A549 (cell line): ENCODE data around the gene LBX2. TPM values are rescaled to one million over a fixed set of nuclear protein-coding genes. Genes with fewer than 3 reads are reported as not detected.

ENCODE experiments used
- ATAC-seq, 2 experiments: fragments of 200-7000 bp in 1 of 2; fragments of >200 bp in 1 of 2; cut with Nextera tagmentation in 1 of 2; cut with Tn5 transposase in 1 of 2; 3 replicates each; pipeline versions ENCODE4 v1.8.0 to v1.9.1; 2018 to 2020; ENCODE audit warnings: mild to moderate bottlenecking in 1 of 2, moderate library complexity in 1 of 2
- CTCF ChIA-PET: fragments of 300-600 bp; sonication (Branson Sonifier 250); formaldehyde crosslinking; extraction: SDS; loops from one replicate; lab custom pipeline; 2021; ENCODE audit warnings: antibody characterized with exemption, inconsistent platforms; lab: Yijun Ruan, JAX
- POLR2A ChIA-PET: fragments of 350-600 bp; formaldehyde crosslinking; extraction: SDS; loops from one replicate; lab custom pipeline; 2021; ENCODE audit warnings: antibody characterized with exemption, inconsistent platforms; lab: Yijun Ruan, JAX
- DNase-seq, 2 experiments: peaks; one replicate each; pipeline versions ENCODE4 v3.0.0 to v3.0.0-alpha.2; 2011 to 2016; ENCODE audit warnings: low read depth in 1 of 2, low spot score in 1 of 2
- FAIRE-seq: peaks from 2 replicates; lab custom pipeline; 2011; peaks lifted over from hg19 to GRCh38; lab: Jason Lieb, UNC
- H3K27ac ChIP-seq, 2 experiments: fragments of >200 bp; sonication (Bioruptor Twin); formaldehyde crosslinking; 3 replicates each; pipeline ENCODE4 v1.5.1; 2016 to 2017
- H3K4me1 ChIP-seq: fragments of >200 bp; sonication (Bioruptor Twin); formaldehyde crosslinking; 3 replicates; pipeline ENCODE4 v1.6.1; 2016
- H3K4me2 ChIP-seq: fragments of >200 bp; sonication (Bioruptor Twin); formaldehyde crosslinking; 3 replicates; pipeline ENCODE4 v1.6.1; 2016
- H3K4me3 ChIP-seq: fragments of >200 bp; sonication (Bioruptor Twin); formaldehyde crosslinking; 3 replicates; pipeline ENCODE4 v1.5.1; 2016
- H3K9me3 ChIP-seq: fragments of >200 bp; sonication (Bioruptor Twin); formaldehyde crosslinking; 3 replicates; pipeline ENCODE4 v1.6.1; 2016
- ATOH8 ChIP-seq: fragments of 250-450 bp; sonication (Bioruptor Pico); IDR thresholded peaks from 2 replicates; pipeline ENCODE4 v1.5.0; 2020; ENCODE audit warnings: low read depth, mild to moderate bottlenecking, moderate library complexity
- BCL3 ChIP-seq: fragments of >200 bp; sonication (Bioruptor Twin); formaldehyde crosslinking; IDR thresholded peaks from 3 replicates; pipeline ENCODE4 v1.6.1; 2016
- CBX2 ChIP-seq: fragments of 200-600 bp; sonication (generic); IDR thresholded peaks from 2 replicates; pipeline ENCODE4 v1.6.1; 2016; ENCODE audit warnings: low read depth, mild to moderate bottlenecking, borderline replicate concordance
- CEBPB ChIP-seq, 2 experiments: fragments of >200 bp in 1 of 2; sonication (Bioruptor Twin) in 1 of 2; formaldehyde crosslinking in 1 of 2; IDR thresholded peaks; 2 replicates each; pipeline ENCODE4 v1.6.1; 2012 to 2016
- CHD2 ChIP-seq: fragments of 150-350 bp; IDR thresholded peaks from 2 replicates; pipeline ENCODE4 v1.6.1; 2014; ENCODE audit warnings: low read length; ENCODE audit not compliant: partially characterized antibody
- E2F6 ChIP-seq: IDR thresholded peaks from 2 replicates; pipeline ENCODE4 v1.6.1; 2012; ENCODE audit warnings: low read depth, borderline replicate concordance
- ESRRA ChIP-seq: fragments of 150-350 bp; IDR thresholded peaks from 2 replicates; pipeline ENCODE4 v1.6.1; 2014; ENCODE audit warnings: mild to moderate bottlenecking, low read length, borderline replicate concordance
- FOSB ChIP-seq: fragments of 250-450 bp; sonication (Bioruptor Pico); IDR thresholded peaks from 2 replicates; pipeline ENCODE4 v1.5.0; 2020; ENCODE audit warnings: mild to moderate bottlenecking, moderate library complexity
- HES2 ChIP-seq: fragments of >200 bp; sonication (Bioruptor Twin); formaldehyde crosslinking; IDR thresholded peaks from 2 replicates; pipeline ENCODE4 v1.6.1; 2016
- MAZ ChIP-seq: fragments of 150-350 bp; IDR thresholded peaks from 2 replicates; pipeline ENCODE4 v1.6.1; 2014; ENCODE audit warnings: antibody characterized with exemption, low read depth, low read length, borderline replicate concordance
- NPAS2 ChIP-seq: fragments of 250-450 bp; sonication (Bioruptor Pico); IDR thresholded peaks from 2 replicates; pipeline ENCODE4 v1.8.0; 2022; ENCODE audit warnings: mild to moderate bottlenecking, moderate library complexity, borderline replicate concordance
- RAD21 ChIP-seq, 2 experiments: fragments of >200 bp in 1 of 2; sonication (Bioruptor Twin) in 1 of 2; formaldehyde crosslinking in 1 of 2; IDR thresholded peaks in 1 of 2; conservative IDR thresholded peaks in 1 of 2; 2 replicates in 1 of 2; 3 replicates in 1 of 2; pipeline ENCODE4 v1.6.1; 2012 to 2018; ENCODE audit warnings: inconsistent platforms in 1 of 2
- REST ChIP-seq: fragments of 200-600 bp; sonication (generic); IDR thresholded peaks from 2 replicates; pipeline ENCODE4 v1.6.1; 2016; ENCODE audit warnings: antibody characterized with exemption, mild to moderate bottlenecking, moderate library complexity
- RFX5 ChIP-seq: fragments of 450-650 bp; IDR thresholded peaks from 2 replicates; pipeline ENCODE4 v1.7.1; 2014; ENCODE audit warnings: antibody characterized with exemption, mild to moderate bottlenecking, moderate library complexity
- RNF2 ChIP-seq: fragments of 200-600 bp; sonication (generic); IDR thresholded peaks from 2 replicates; pipeline ENCODE4 v1.6.1; 2016; ENCODE audit warnings: low read depth, mild to moderate bottlenecking, antibody characterized with exemption, moderate library complexity, borderline replicate concordance
- ZC3H11A ChIP-seq: fragments of 450-650 bp; IDR thresholded peaks from 2 replicates; pipeline ENCODE4 v1.6.1; 2014; ENCODE audit warnings: antibody characterized with exemption, mild to moderate bottlenecking
- ZNF302 ChIP-seq: fragments of 250-450 bp; sonication (Bioruptor Pico); IDR thresholded peaks from 2 replicates; pipeline ENCODE4 v1.9.0; 2021; ENCODE audit warnings: inconsistent platforms, mild to moderate bottlenecking, moderate library complexity
- WGBS: methylation state at CpG from one replicate; pipeline ENCODE4 v1.1.6; 2017; ENCODE audit errors: missing lambda C conversion rate; 5-methylcytosine and 5-hydroxymethylcytosine counted together
- polyA plus RNA-seq, 4 experiments: library from polyadenylated mRNA; depleted of rRNA in 3 of 4; stranded (reverse); fragments of >200 nt; fragmentation: RNase III in 1 of 4; extraction: RNeasy Plus Mini Kit Qiagen cat#74134 plus additional on column Dnase treatment in 1 of 4; gene quantifications; 2 replicates in 3 of 4; 3 replicates in 1 of 4; pipeline ENCODE4 v1.2.3, GENCODE V29; 2011 to 2017

The LBX2 gene
- polyA plus RNA-seq, 2 of the 4 experiments (the other 2 are of a cell fraction): 0.84 to 2.4 TPM

GRCh38 chr2:74540291-74540690, 40.9 kb upstream of the LBX2 start:
- CTCF ChIA-PET: interaction anchor here (3.0 to 3.4 kb wide), 2 partner anchors 10 to 58 kb away, joined by 15 to 18 read pairs; partner anchors contain the start of genes AUP1, CCDC142, HTRA2 and TTC31

GRCh38 chr2:74538881-74539339, 39.5 kb upstream of the LBX2 start:
- H3K4me1 ChIP-seq: no peaks in the 10 kb centered on the region
- H3K4me3 ChIP-seq: no peak overlapping the region
- H3K9me3 ChIP-seq: no peaks in the 10 kb centered on the region
- POLR2A ChIA-PET: interaction anchor here (1.6 kb wide), 1 partner anchor 9 kb away, joined by 6 read pairs; the partner anchor contains the start of genes AUP1 and HTRA2
- 71% methylated on average over 7 of the region's 7 CpGs for WGBS
- H3K27ac ChIP-seq: no peak overlapping the region
- TF ChIP-seq CEBPB (IDR thresholded peaks at IDR 0.05) (peak; percentile 20 to 73; a peak in 3 of 4 replicates), CHD2 (no peak), BCL3 (no peak), CBX2 (no peak)
- no peak for ATAC-seq
- no peak for FAIRE-seq
- CTCF ChIA-PET: interaction anchor here (0.6 to 3.4 kb wide), 6 partner anchors 9 to 57 kb away, joined by 3 to 18 read pairs (median 5); partner anchors contain the start of genes AUP1, CCDC142, DQX1 and HTRA2
- no peak for DNase-seq
- no peak overlapping the region for H3K4me2 ChIP-seq

More at GRCh38 chr2:74540291-74540690, 40.9 kb upstream of the LBX2 start:
- no peak overlapping the region for H3K4me3 ChIP-seq
- H3K27ac ChIP-seq: no peak overlapping the region
- ATAC-seq (no peak), DNase-seq (no peak)
- H3K4me1 ChIP-seq: no peaks in the 10 kb centered on the region
- POLR2A ChIA-PET: no interaction called here
- H3K9me3 ChIP-seq: no peaks in the 10 kb centered on the region
- TF ChIP-seq NPAS2 (no peak), HES2 (no peak), RFX5 (no peak), ZNF302 (CRISPR knock-in tag) (no peak), RNF2 (no peak), CBX2 (no peak), ATOH8 (CRISPR knock-in tag) (no peak), ESRRA (no peak), FOSB (no peak), ZC3H11A (no peak), REST (no peak), MAZ (no peak)
- TF ChIP-seq, all 56 proteins: peak for 0
- H3K4me2 ChIP-seq: no peak overlapping the region
- WGBS: 65% methylated on average over 5 of the region's 5 CpGs
- no peak for FAIRE-seq

GRCh38 chr2:74537140-74537539, 37.7 kb upstream of the LBX2 start:
- no peak for ATAC-seq
- ChIA-PET CTCF (no interaction called here), POLR2A (no interaction called here)

More at GRCh38 chr2:74537140-74537539, 37.7 kb upstream of the LBX2 start:
- DNase-seq (no peak), FAIRE-seq (no peak)
- TF ChIP-seq E2F6 (no peak), RAD21 (conservative IDR thresholded peaks at IDR 0.05 in 1 of 2, IDR thresholded peaks at IDR 0.05 in 1 of 2) (no peak)
- TF ChIP-seq, all 56 proteins: peak for 0
- H3K4me1 ChIP-seq: no peaks in the 10 kb centered on the region
- no peak overlapping the region for H3K4me2 ChIP-seq
- 59% methylated on average over 4 of the region's 4 CpGs for WGBS
- no peak overlapping the region for H3K27ac ChIP-seq
- H3K9me3 ChIP-seq: no peaks in the 10 kb centered on the region
- no peak overlapping the region for H3K4me3 ChIP-seq
